NCI-H128 (cell line): ENCODE results near the gene ASB3.
"Not testable (repeated sequence)": the region's sequence is repeated elsewhere in the genome, so short reads cannot be mapped to it uniquely, and the experiment has no call there.

Experiments used
- DNase-seq: peaks from one replicate; lab custom pipeline; 2025; ENCODE audit not compliant: unreplicated experiment; lab: John Stamatoyannopoulos, UW

The ASB3 gene

GRCh38 chr2:53787614-53788289, 999 bp upstream of the ASB3 start:
- peak; percentile 5 for DNase-seq

GRCh38 chr2:53786352-53786704, 425 bp downstream of the ASB3 start:
- no peak for DNase-seq

GRCh38 chr2:53785366-53785765, 1.4 kb downstream of the ASB3 start:
- no peak for DNase-seq

- DNase-seq: no peak
Measured at GRCh38 chr2:53784436-53784835, 2.3 kb downstream of the ASB3 start.

- DNase-seq: no peak
Measured at GRCh38 chr2:53782676-53783075, 4.1 kb downstream of the ASB3 start.

- DNase-seq: no peak
Measured at GRCh38 chr2:53780056-53780455, 6.7 kb downstream of the ASB3 start.

GRCh38 chr2:53778536-53779162, 8.1 kb downstream of the ASB3 start:
- no peak for DNase-seq

GRCh38 chr2:53777134-53777533, 9.6 kb downstream of the ASB3 start:
- DNase-seq: no peak

- DNase-seq: no peak
Measured at GRCh38 chr2:53770264-53770663, 16.5 kb downstream of the ASB3 start.

GRCh38 chr2:53769318-53769945, 17.3 kb downstream of the ASB3 start:
- no peak for DNase-seq

GRCh38 chr2:53768242-53768542, 18.6 kb downstream of the ASB3 start:
- DNase-seq: no peak

GRCh38 chr2:53767405-53768241, 19.1 kb downstream of the ASB3 start, which contains the start of gene CHAC2:
TSS of gene CHAC2 (plus strand) at chr2:53767804. CDS start at chr2:53767887, 83 bp downstream.
- peak; percentile 64 for DNase-seq

GRCh38 chr2:53765767-53766166, 21.0 kb downstream of the ASB3 start:
- no peak for DNase-seq

- not testable (repeated sequence) for DNase-seq
Measured at GRCh38 chr2:53757206-53757605, 29.5 kb downstream of the ASB3 start.

- no peak for DNase-seq
Measured at GRCh38 chr2:53756644-53757043, 30.1 kb downstream of the ASB3 start.

GRCh38 chr2:53755121-53755520, 31.6 kb downstream of the ASB3 start:
- no peak for DNase-seq

GRCh38 chr2:53753041-53753440, 33.7 kb downstream of the ASB3 start:
- DNase-seq: no peak

- no peak for DNase-seq
Measured at GRCh38 chr2:53752385-53752784, 34.4 kb downstream of the ASB3 start.

- DNase-seq: no peak
Measured at GRCh38 chr2:53751728-53752127, 35.0 kb downstream of the ASB3 start.

GRCh38 chr2:53750041-53750768, 36.5 kb downstream of the ASB3 start:
- no peak for DNase-seq
